Measurements from ENCODE around the gene MSH3.
A peak's percentile ranks its signal among the peaks of the same experiment; 100 is the strongest.
"Not testable (repeated sequence)": the region's sequence is repeated elsewhere in the genome, so short reads cannot be mapped to it uniquely, and the experiment has no call there.

MSH3 gene

DNA sequence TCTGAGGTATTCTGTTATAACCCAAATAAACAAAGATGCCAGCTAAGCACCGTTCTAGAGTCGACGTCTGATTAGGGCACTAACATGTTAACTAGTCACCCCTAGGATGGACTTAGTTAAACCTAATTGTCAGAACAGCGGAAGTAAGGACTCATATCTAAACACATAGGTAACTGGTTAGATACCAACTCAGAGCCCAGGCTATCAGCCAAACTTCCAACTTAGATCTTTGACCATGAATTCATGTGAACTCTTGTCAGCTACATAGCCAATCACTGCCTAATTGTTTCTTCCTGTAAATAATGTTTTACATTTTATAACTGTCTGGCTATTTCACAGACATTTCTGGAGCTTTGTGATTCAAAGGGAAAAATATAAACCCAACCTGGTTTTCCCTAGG is 84.6 kb downstream of the MSH3 start:
- Histone ChIP-seq H3K36me3 (ENCODE audit: insufficient read depth, low read length) (peaks cover 26% of the 10 kb centered on the region), H3K9me2 (replicated peaks; ENCODE audit: low read depth, low read length) (no peaks in the 10 kb centered on the region), H4K20me1 (ENCODE audit: insufficient read depth, low read length, poor library complexity, severe bottlenecking) (no peaks in the 10 kb centered on the region), H2AFZ (ENCODE audit: low read length) (no peak overlapping the region), H3K79me2 (ENCODE audit: insufficient read depth, low read length) (no peaks in the 10 kb centered on the region), H3K4me2 (ENCODE audit: low read depth, low read length, poor library complexity, severe bottlenecking) (peak overlapping the region; percentile 51), H3K9me3 (ENCODE audit: insufficient read depth, low read depth, low read length) (peaks cover 3% of the 10 kb centered on the region; the same call in 1 of the 2 replicates), H3K4me1 (ENCODE audit: insufficient read depth, low read length, poor library complexity, severe bottlenecking) (peaks cover 23% of the 10 kb centered on the region), H3K4me3 (ENCODE audit: low read length, poor library complexity, severe bottlenecking) (no peak overlapping the region), H3K27me3 (ENCODE audit: insufficient read depth, low read length, poor library complexity, severe bottlenecking) (no peaks in the 10 kb centered on the region), H3K9ac (ENCODE audit: low read depth, low read length, poor library complexity, severe bottlenecking) (peak overlapping the region; percentile 11), H3F3A (ENCODE audit: low read depth) (no peaks in the 10 kb centered on the region)
- TF ChIP-seq, protein P1, sequence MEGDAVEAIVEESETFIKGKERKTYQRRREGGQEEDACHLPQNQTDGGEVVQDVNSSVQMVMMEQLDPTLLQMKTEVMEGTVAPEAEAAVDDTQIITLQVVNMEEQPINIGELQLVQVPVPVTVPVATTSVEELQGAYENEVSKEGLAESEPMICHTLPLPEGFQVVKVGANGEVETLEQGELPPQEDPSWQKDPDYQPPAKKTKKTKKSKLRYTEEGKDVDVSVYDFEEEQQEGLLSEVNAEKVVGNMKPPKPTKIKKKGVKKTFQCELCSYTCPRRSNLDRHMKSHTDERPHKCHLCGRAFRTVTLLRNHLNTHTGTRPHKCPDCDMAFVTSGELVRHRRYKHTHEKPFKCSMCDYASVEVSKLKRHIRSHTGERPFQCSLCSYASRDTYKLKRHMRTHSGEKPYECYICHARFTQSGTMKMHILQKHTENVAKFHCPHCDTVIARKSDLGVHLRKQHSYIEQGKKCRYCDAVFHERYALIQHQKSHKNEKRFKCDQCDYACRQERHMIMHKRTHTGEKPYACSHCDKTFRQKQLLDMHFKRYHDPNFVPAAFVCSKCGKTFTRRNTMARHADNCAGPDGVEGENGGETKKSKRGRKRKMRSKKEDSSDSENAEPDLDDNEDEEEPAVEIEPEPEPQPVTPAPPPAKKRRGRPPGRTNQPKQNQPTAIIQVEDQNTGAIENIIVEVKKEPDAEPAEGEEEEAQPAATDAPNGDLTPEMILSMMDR (conservative IDR thresholded peaks at IDR 0.05; ENCODE audit: low read length), result no peak
- TF ChIP-seq EZH2phosphoT487 (IDR thresholded peaks at IDR 0.05; ENCODE audit: borderline replicate concordance), result no peak

DNA sequence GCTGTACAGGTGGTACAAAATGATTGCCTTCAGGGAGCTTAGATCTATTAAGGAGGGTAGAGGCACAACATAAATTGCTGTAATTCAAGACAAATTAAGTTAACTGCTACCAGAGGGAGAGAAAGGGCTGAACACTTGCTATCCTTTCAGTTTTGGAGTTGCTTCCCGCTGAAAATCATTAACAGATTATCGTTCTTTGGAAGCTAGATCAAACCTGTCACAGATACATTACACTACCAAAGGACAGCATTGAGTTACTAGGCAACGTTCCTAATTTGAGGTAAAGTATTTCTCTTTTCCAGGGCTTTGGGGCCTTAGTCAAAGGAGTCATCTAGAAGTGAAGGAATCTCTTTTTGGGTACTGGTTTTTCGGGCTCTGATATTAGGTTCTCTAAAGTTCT is 85.0 kb downstream of the MSH3 start:
- Histone ChIP-seq H3K9ac (ENCODE audit: low read depth, low read length, poor library complexity, severe bottlenecking) (peak overlapping the region; percentile 11), H3K36me3 (ENCODE audit: insufficient read depth, low read length) (peaks cover 30% of the 10 kb centered on the region), H3F3A (ENCODE audit: low read depth) (no peaks in the 10 kb centered on the region), H3K79me2 (ENCODE audit: insufficient read depth, low read length) (no peaks in the 10 kb centered on the region), H3K4me2 (ENCODE audit: low read depth, low read length, poor library complexity, severe bottlenecking) (no peak overlapping the region), H3K4me1 (ENCODE audit: insufficient read depth, low read length, poor library complexity, severe bottlenecking) (peaks cover 23% of the 10 kb centered on the region), H3K27me3 (ENCODE audit: insufficient read depth, low read length, poor library complexity, severe bottlenecking) (no peaks in the 10 kb centered on the region), H2AFZ (ENCODE audit: low read length) (no peak overlapping the region), H4K20me1 (ENCODE audit: insufficient read depth, low read length, poor library complexity, severe bottlenecking) (no peaks in the 10 kb centered on the region), H3K4me3 (ENCODE audit: low read length, poor library complexity, severe bottlenecking) (no peak overlapping the region), H3K9me3 (ENCODE audit: insufficient read depth, low read depth, low read length) (peaks cover 5% of the 10 kb centered on the region; the same call in 1 of the 2 replicates), H3K9me2 (replicated peaks; ENCODE audit: low read depth, low read length) (no peaks in the 10 kb centered on the region)
- no peak for TF ChIP-seq EZH2phosphoT487 (IDR thresholded peaks at IDR 0.05; ENCODE audit: borderline replicate concordance)
- TF ChIP-seq, protein P1 (conservative IDR thresholded peaks at IDR 0.05; ENCODE audit: low read length), result no peak

DNA sequence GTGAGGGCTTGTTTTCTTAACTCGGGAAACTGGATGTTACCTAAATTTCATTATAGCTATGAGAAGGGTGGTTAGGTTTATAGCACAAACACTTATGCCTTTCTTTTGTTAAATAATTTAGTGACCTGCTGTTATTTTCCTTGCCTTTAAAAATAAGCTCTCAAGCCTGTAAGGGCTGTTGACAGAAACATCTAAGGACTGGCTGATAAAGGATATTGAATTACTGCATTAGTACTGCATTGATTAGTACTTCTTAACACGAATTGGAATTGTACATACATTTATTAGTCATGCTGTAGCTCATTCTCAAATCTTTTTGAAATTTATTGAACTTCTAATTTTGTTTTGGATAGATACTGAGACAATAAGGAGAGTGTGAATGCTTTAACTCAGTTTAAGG is 85.4 kb downstream of the MSH3 start:
- TF ChIP-seq, protein P1 (conservative IDR thresholded peaks at IDR 0.05; ENCODE audit: low read length), result no peak
- TF ChIP-seq EZH2phosphoT487 (IDR thresholded peaks at IDR 0.05; ENCODE audit: borderline replicate concordance), result no peak
- Histone ChIP-seq H3K9me2 (replicated peaks; ENCODE audit: low read depth, low read length) (no peaks in the 10 kb centered on the region), H3K9me3 (ENCODE audit: insufficient read depth, low read depth, low read length) (peaks cover 5% of the 10 kb centered on the region; the same call in 1 of the 2 replicates), H3K4me1 (ENCODE audit: insufficient read depth, low read length, poor library complexity, severe bottlenecking) (peaks cover 23% of the 10 kb centered on the region), H2AFZ (ENCODE audit: low read length) (no peak overlapping the region), H3K4me3 (ENCODE audit: low read length, poor library complexity, severe bottlenecking) (no peak overlapping the region), H3K9ac (ENCODE audit: low read depth, low read length, poor library complexity, severe bottlenecking) (no peak overlapping the region), H3F3A (ENCODE audit: low read depth) (no peaks in the 10 kb centered on the region), H3K36me3 (ENCODE audit: insufficient read depth, low read length) (peaks cover 34% of the 10 kb centered on the region), H3K79me2 (ENCODE audit: insufficient read depth, low read length) (no peaks in the 10 kb centered on the region), H3K4me2 (ENCODE audit: low read depth, low read length, poor library complexity, severe bottlenecking) (no peak overlapping the region), H3K27me3 (ENCODE audit: insufficient read depth, low read length, poor library complexity, severe bottlenecking) (no peaks in the 10 kb centered on the region), H4K20me1 (ENCODE audit: insufficient read depth, low read length, poor library complexity, severe bottlenecking) (no peaks in the 10 kb centered on the region)

DNA sequence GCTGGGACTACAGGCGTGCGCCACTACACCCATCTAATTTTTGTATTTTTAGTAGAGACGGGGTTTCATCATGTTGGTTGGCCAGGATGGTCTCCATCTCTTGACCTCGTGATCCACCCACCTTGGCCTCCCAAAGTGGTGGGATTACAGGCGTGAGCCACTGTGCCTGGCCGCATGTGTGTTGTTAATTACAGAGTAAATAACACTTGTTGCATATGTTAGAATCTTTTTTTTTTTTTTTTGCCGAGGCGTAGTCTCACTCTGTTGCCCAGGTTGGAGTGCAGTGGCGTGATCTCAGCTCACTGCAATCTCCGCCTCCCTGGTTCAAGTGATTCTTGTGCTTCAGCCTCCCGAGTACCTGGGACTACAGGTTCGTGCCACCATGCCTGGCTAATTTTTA is 86.0 kb downstream of the MSH3 start:
- H3K4me2 ChIP-seq (ENCODE audit: low read depth, low read length, poor library complexity, severe bottlenecking); H3K9me2 ChIP-seq (replicated peaks; ENCODE audit: low read depth, low read length); H3K9ac ChIP-seq (ENCODE audit: low read depth, low read length, poor library complexity, severe bottlenecking); H3F3A ChIP-seq (ENCODE audit: low read depth); H2AFZ ChIP-seq (ENCODE audit: low read length); H3K4me3 ChIP-seq (ENCODE audit: low read length, poor library complexity, severe bottlenecking); H4K20me1 ChIP-seq (ENCODE audit: insufficient read depth, low read length, poor library complexity, severe bottlenecking); H3K27me3 ChIP-seq (ENCODE audit: insufficient read depth, low read length, poor library complexity, severe bottlenecking); H3K79me2 ChIP-seq (ENCODE audit: insufficient read depth, low read length); H3K9me3 ChIP-seq (ENCODE audit: insufficient read depth, low read depth, low read length): not testable (repeated sequence)
- peaks cover 23% of the 10 kb centered on the region for H3K4me1 ChIP-seq (ENCODE audit: insufficient read depth, low read length, poor library complexity, severe bottlenecking)
- peaks cover 39% of the 10 kb centered on the region for H3K36me3 ChIP-seq (ENCODE audit: insufficient read depth, low read length)

Measured in Loucy (cell line).